Measurements from ENCODE around the gene ABCD1. TPM values are rescaled to one million over a fixed set of nuclear protein-coding genes. Genes with fewer than 3 reads are reported as not detected.

Gene ABCD1
- total RNA-seq = 19.7 and 28.3 TPM in 2 replicates

GRCh38 chrX:153724252-153725038, at the start of gene ABCD1, which contains the start of gene BCAP31:
Gene ABCD1, plus strand, starts transcription at chrX:153724856. Its CDS starts 411 bp downstream, at chrX:153725267.
Gene BCAP31, minus strand, starts transcription at chrX:153724387. Its CDS starts 1,143 bp downstream, at chrX:153723244.

GRCh38 chrX:153687121-153688039, 37.3 kb upstream of the ABCD1 start, which contains the start of gene SLC6A8:
Gene SLC6A8, plus strand, starts transcription at chrX:153687926. Its CDS starts 649 bp downstream, at chrX:153688575.

DNA sequence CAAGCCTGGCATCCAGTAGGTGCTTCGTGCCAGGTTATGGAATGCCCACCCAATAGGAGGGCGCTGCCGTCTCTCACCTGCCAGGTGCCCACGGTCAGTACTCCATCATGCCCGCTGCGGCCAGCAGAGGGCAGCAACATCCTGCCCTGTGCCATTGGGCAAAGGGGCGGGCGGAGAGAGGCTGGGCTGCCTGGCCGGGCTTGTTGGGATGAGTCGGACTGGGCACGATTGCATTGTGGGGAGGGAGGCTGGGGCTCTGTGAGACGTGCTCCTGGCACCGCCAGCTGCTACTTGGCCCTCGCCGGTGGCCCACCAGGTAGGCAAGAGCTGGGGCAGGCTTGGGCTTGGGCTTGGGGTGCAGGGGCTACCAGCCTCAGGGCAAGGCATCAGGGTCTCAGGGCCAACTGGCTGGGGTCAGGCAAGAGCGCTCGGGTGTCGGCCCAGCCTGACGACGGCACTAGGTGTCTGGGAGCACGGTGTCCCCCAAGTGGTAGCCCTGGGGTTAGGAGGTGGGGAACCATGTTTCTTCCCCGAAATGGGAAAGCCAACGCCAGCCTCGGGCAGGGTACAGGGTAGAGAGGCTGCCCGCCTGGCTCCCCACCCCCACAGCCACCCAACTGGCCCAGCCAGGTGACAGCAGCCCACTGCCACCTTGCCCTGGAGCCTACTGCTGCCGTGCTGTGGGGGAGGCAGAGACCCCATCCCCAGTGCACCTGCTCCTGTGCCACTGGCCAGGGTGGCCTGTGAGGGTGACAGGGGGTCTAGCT, 39.5 kb downstream of the ABCD1 start, which contains the start of gene PLXNB3:
PLXNB3 (plus strand) TSS at position 261 of the 767 bp plus-strand sequence. CDS start 1,287 bp downstream, outside the sequence.

DNA sequence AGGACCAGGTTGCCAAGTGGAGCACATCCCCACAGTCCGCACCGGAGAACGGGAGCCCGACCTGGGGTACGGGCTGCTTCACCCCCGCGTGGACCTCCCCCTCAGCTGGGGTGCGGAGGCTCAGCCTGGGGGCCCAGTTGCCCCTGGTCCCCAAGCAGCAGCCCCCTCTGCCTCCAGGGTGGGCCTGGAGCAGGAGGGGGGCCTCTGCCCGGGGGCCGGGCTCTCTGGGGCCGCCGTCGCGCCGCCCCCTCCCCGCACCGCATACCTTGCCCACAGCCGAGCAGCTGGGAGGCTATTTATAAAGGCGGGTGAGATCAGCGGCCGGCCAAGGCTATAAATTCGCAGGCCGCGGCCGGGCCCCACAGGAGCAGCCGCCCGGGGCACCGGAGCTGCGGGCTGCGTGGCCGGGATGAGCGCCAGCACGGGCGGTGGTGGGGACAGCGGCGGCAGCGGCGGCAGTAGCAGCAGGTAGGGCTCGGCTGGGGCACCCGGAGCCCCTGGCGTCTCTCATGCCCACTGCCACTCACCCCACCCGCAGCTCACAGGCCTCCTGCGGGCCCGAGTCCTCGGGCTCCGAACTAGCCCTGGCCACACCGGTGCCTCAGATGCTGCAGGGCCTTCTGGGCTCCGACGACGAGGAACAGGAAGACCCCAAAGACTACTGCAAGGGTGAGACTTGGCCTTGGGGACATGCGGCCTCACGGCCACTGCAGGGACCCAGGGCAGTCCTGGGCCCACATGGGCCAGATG, 56.2 kb downstream of the ABCD1 start, which contains the start of gene SRPK3:
SRPK3 (plus strand) TSS at position 364 of the 750 bp plus-strand sequence; CDS start at position 410, 46 bp downstream.

Other genes with a start within 250 kb of the ABCD1 start
- gene BGN, start 229.9 kb upstream of the ABCD1 start, total RNA-seq = 369 and 546 TPM in 2 replicates
- 0.07 and 0.20 TPM in 2 replicates for gene ATP2B3, start 207.2 kb upstream of the ABCD1 start, total RNA-seq
- 14.3 and 25.2 TPM in 2 replicates for gene CCNQ, start 125.7 kb upstream of the ABCD1 start, total RNA-seq
- gene DUSP9, start 77.7 kb upstream of the ABCD1 start, total RNA-seq = not detected in 2 replicates
- gene PNCK, start 51.0 kb upstream of the ABCD1 start, total RNA-seq = 0.72 and 3.1 TPM in 2 replicates
- 31.0 and 56.2 TPM in 2 replicates for gene SLC6A8, start 36.9 kb upstream of the ABCD1 start, total RNA-seq
- gene BCAP31, start 469 bp upstream of the ABCD1 start, total RNA-seq = 168 and 187 TPM in 2 replicates
- 15.2 and 19.4 TPM in 2 replicates for gene PLXNB3, start 39.4 kb downstream of the ABCD1 start, total RNA-seq
- 0.91 and 3.6 TPM in 2 replicates for gene SRPK3, start 56.2 kb downstream of the ABCD1 start, total RNA-seq
- 51.0 and 63.9 TPM in 2 replicates for gene IDH3G, start 69.5 kb downstream of the ABCD1 start, total RNA-seq
- gene SSR4, start 69.8 kb downstream of the ABCD1 start, total RNA-seq = 103 and 105 TPM in 2 replicates
- 0.07 and 0.33 TPM in 2 replicates for gene PDZD4, start 105.7 kb downstream of the ABCD1 start, total RNA-seq
- gene L1CAM, start 161.3 kb downstream of the ABCD1 start, total RNA-seq = 4.6 and 6.7 TPM in 2 replicates
- not detected in 2 replicates for gene AVPR2, start 179.8 kb downstream of the ABCD1 start, total RNA-seq
- 0.39 and 1.4 TPM in 2 replicates for gene ARHGAP4, start 201.4 kb downstream of the ABCD1 start, total RNA-seq
- 41.8 and 55.3 TPM in 2 replicates for gene NAA10, start 210.2 kb downstream of the ABCD1 start, total RNA-seq
- gene RENBP, start 219.8 kb downstream of the ABCD1 start, total RNA-seq = 7.6 and 8.9 TPM in 2 replicates
- gene HCFC1, start 247.0 kb downstream of the ABCD1 start, total RNA-seq = 22.7 and 26.2 TPM in 2 replicates
- gene TMEM187, start 247.9 kb downstream of the ABCD1 start, total RNA-seq = 6.5 and 8.5 TPM in 2 replicates

Measured in smooth muscle cell of the pulmonary artery (primary cell).